ENCODE results near the gene EPM2AIP1. TPM values are rescaled to one million over a fixed set of nuclear protein-coding genes. Genes with fewer than 3 reads are reported as not detected.

Gene EPM2AIP1
- polyA plus RNA-seq, 3 donors, result 3.6 to 11.3 (median 5.8) TPM

DNA sequence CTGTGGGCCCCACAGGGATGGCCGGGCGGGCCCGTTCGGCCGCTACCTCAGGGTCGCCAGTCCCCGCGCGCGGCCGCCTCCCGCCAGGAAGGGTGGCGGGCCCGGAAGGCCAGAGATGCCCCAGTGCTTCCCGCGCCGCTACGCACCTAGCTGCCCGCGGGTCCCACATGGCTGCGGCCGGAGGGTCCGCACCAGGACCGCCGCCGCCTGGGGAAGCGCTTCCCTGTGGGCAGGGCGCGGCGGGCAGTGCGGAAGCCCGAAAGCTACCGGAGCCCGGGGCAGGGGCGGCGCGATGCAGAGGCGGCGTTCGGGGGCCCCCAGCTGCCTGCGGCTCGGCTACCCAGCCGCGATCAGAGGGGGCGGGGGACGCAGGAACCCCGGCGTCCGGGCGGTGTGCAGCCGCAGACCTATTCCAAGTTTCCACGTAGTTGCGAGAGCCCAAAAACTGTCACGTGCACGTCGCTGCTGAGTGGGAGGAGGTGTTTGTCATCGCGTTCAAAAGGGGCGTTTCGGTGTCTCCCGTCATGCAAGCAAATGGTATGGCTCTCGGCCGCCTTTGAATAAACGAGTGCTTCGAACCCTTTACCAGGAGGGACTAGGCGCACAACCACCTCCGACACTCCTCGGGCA is 48.2 kb downstream of the EPM2AIP1 start, which contains the start of gene TRANK1:
Gene TRANK1, minus strand, starts transcription at position 414 of the 630 bp plus-strand sequence. Its CDS starts 245 bp downstream, at position 169.
- TF ChIP-seq, protein P1, sequence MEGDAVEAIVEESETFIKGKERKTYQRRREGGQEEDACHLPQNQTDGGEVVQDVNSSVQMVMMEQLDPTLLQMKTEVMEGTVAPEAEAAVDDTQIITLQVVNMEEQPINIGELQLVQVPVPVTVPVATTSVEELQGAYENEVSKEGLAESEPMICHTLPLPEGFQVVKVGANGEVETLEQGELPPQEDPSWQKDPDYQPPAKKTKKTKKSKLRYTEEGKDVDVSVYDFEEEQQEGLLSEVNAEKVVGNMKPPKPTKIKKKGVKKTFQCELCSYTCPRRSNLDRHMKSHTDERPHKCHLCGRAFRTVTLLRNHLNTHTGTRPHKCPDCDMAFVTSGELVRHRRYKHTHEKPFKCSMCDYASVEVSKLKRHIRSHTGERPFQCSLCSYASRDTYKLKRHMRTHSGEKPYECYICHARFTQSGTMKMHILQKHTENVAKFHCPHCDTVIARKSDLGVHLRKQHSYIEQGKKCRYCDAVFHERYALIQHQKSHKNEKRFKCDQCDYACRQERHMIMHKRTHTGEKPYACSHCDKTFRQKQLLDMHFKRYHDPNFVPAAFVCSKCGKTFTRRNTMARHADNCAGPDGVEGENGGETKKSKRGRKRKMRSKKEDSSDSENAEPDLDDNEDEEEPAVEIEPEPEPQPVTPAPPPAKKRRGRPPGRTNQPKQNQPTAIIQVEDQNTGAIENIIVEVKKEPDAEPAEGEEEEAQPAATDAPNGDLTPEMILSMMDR (IDR thresholded peaks at IDR 0.05), result no peak
- peak within 1 kb of the TSS; percentile 85 for H3K9ac ChIP-seq (ENCODE audit: insufficient read depth, low read length, poor library complexity, severe bottlenecking)
- peaks cover 13% of the 10 kb centered on the region for H4K20me1 ChIP-seq (ENCODE audit: insufficient read depth, low read length)
- no peaks in the 10 kb centered on the region for H3K36me3 ChIP-seq (replicated peaks in 1 of 2; ENCODE audit: control insufficient read depth in 1 of 2, insufficient read depth in 2 of 2, low read length in 2 of 2)
- H3K4me3 Mint-ChIP-seq, result peak within 1 kb of the TSS; percentile 91 to 98
- peak within 1 kb of the TSS; percentile 97 for H3K4me2 ChIP-seq (replicated peaks; ENCODE audit: extremely low read depth, low read length, poor library complexity, severe bottlenecking)
- peak within 1 kb of the TSS in 1 of 2 donors; percentile 76 for H3K27ac ChIP-seq (ENCODE audit: low read depth in 1 of 2, low read length in 2 of 2)
- intact Hi-C loops (cut with micrococcal nuclease), result loop anchor here in 1 of 2 donors (5.0 kb wide), 1 partner anchor 37 kb away; no protein-coding TSS in a partner anchor
- peak within 1 kb of the TSS; percentile 51 to 82 (median 67) for H3K4me3 ChIP-seq (replicated peaks in 1 of 3; ENCODE audit: low read depth in 2 of 3, low read length in 3 of 3)
- peak within 1 kb of the TSS; percentile 99 for H2AFZ ChIP-seq (ENCODE audit: insufficient read depth, low read depth, low read length, poor library complexity, severe bottlenecking)
- H3K36me3 Mint-ChIP-seq, result peaks cover 7 to 12% of the 10 kb centered on the region in 2 donors
- H3K4me1 ChIP-seq (ENCODE audit: control insufficient read depth in 1 of 2, insufficient read depth in 2 of 2, low read length in 2 of 2), result peaks cover 11 to 14% of the 10 kb centered on the region in 2 donors
- H3K79me2 ChIP-seq (ENCODE audit: insufficient read depth, low read length), result peaks cover 8% of the 10 kb centered on the region
- H3K27me3 ChIP-seq (ENCODE audit: control insufficient read depth in 2 of 2, insufficient read depth in 2 of 2, low read length in 2 of 2), result no peaks in the 10 kb centered on the region
- peaks cover 9 to 26% (median 17%) of the 10 kb centered on the region in 7 donors for H3K9me3 Mint-ChIP-seq
- H3K27me3 Mint-ChIP-seq (ENCODE audit: low read depth in 3 of 3), result peaks cover 4 to 6% (median 4%) of the 10 kb centered on the region in 3 donors
- peaks cover 0 to 12% of the 10 kb centered on the region in 2 donors for H3K9me3 ChIP-seq (replicated peaks in 1 of 2; ENCODE audit: control insufficient read depth in 1 of 2, insufficient read depth in 1 of 2, low read length in 2 of 2)
- H3K27ac Mint-ChIP-seq, result peak within 1 kb of the TSS in 6 of 7 donors; percentile 72 to 83 (median 78)
- DNase-seq, result peak; percentile 47 to 79 (median 71)
- under 1% methylated on average over 65 of the region's 68 CpGs for WGBS (ENCODE audit: insufficient coverage)
- peaks cover 19% of the 10 kb centered on the region for H3K4me1 Mint-ChIP-seq

DNA sequence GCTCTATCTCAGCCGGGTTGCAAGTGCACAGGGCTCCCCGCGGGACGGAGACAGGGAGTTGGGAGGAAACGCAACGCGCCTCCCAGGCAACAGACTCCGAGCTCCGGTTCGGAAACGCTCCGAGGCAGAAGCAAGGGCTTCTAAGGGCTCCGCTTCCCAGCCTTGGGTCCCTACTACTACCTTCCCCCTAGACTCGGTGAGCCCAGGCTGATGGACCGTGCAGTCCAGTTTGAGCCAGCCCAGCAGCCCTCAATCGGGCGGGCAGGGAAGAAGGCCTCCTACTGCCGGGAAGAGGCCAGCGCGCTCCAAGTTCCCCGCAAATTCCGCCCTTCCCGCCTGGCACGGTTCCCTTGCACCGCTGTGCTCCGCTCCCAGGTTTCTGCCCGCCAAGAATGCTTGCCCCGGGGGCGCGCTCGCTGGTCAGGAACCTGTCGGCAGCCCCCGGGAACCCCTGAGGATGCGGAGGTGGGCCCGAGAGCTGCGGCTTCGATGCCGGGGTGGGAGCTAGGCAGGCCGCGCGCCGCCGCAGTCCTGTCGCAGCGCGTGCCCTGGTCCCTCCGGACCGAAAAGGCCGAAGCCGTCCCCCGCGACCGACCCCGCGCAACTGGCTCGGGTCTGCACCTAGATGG is 48.8 kb downstream of the EPM2AIP1 start:
- H3K27ac ChIP-seq (ENCODE audit: low read depth in 1 of 2, low read length in 2 of 2), result peak overlapping the region in 1 of 2 donors; percentile 76
- TF ChIP-seq, protein P1 (IDR thresholded peaks at IDR 0.05), result no peak
- intact Hi-C loops (cut with micrococcal nuclease), result no loop called here
- Mint-ChIP-seq H3K27me3 (ENCODE audit: low read depth in 3 of 3) (peaks cover 4 to 6% (median 4%) of the 10 kb centered on the region in 3 donors), H3K4me1 (peaks cover 19% of the 10 kb centered on the region), H3K27ac (peak overlapping the region in 5 of 7 donors; percentile 69 to 83 (median 74)), H3K9me3 (peaks cover 9 to 26% (median 17%) of the 10 kb centered on the region in 7 donors), H3K36me3 (peaks cover 7 to 13% of the 10 kb centered on the region in 2 donors), H3K4me3 (peak overlapping the region; percentile 91 to 98)
- H3K9ac ChIP-seq (ENCODE audit: insufficient read depth, low read length, poor library complexity, severe bottlenecking), result peak overlapping the region; percentile 85
- H3K27me3 ChIP-seq (ENCODE audit: control insufficient read depth in 2 of 2, insufficient read depth in 2 of 2, low read length in 2 of 2), result no peaks in the 10 kb centered on the region
- H3K36me3 ChIP-seq (replicated peaks in 1 of 2; ENCODE audit: control insufficient read depth in 1 of 2, insufficient read depth in 2 of 2, low read length in 2 of 2), result no peaks in the 10 kb centered on the region
- peaks cover 8% of the 10 kb centered on the region for H3K79me2 ChIP-seq (ENCODE audit: insufficient read depth, low read length)
- H2AFZ ChIP-seq (ENCODE audit: insufficient read depth, low read depth, low read length, poor library complexity, severe bottlenecking), result peak overlapping the region; percentile 99
- peaks cover 0 to 12% of the 10 kb centered on the region in 2 donors for H3K9me3 ChIP-seq (replicated peaks in 1 of 2; ENCODE audit: control insufficient read depth in 1 of 2, insufficient read depth in 1 of 2, low read length in 2 of 2)
- H3K4me1 ChIP-seq (ENCODE audit: control insufficient read depth in 1 of 2, insufficient read depth in 2 of 2, low read length in 2 of 2), result peaks cover 11 to 14% of the 10 kb centered on the region in 2 donors
- H3K4me2 ChIP-seq (replicated peaks; ENCODE audit: extremely low read depth, low read length, poor library complexity, severe bottlenecking), result peak overlapping the region; percentile 97
- WGBS (ENCODE audit: insufficient coverage), result under 1% methylated on average over 54 of the region's 56 CpGs
- peak overlapping the region; percentile 51 to 82 (median 67) for H3K4me3 ChIP-seq (replicated peaks in 1 of 3; ENCODE audit: low read depth in 2 of 3, low read length in 3 of 3)
- peaks cover 19% of the 10 kb centered on the region for H4K20me1 ChIP-seq (ENCODE audit: insufficient read depth, low read length)
- DNase-seq, result peak in 2 of 3 donors; percentile 20 to 35

All from CD14-positive monocyte (primary cell).